K562 (cell line): ENCODE data around the gene CHAC1. TPM values are rescaled to one million over a fixed set of nuclear protein-coding genes. Genes with fewer than 3 reads are reported as not detected.

Source experiments
- ATAC-seq: fragments of 200-7000 bp; cut with Tn5 transposase; 3 replicates; pipeline ENCODE4 v1.9.1; 2020; ENCODE audit warnings: moderate library complexity
- BruUV-seq: library from RNA; stranded (reverse); fragments of 400-500 nt; replicated peaks from 2 replicates; lab custom pipeline; 2021; lab: Mats Ljungman, UMichigan
- CTCF ChIA-PET: fragments of 300-600 bp; formaldehyde crosslinking; extraction: SDS; loops from one replicate; lab custom pipeline; 2021; ENCODE audit warnings: low intra/inter-chr PET ratio; lab: Yijun Ruan, JAX
- POLR2A ChIA-PET: fragments of 300-600, 350-650 bp; sonication (Branson Sonifier 250); formaldehyde crosslinking; extraction: SDS; loops from one replicate; lab custom pipeline; 2021; ENCODE audit warnings: antibody characterized with exemption, inconsistent platforms; lab: Yijun Ruan, JAX
- DNase-seq, 4 experiments: peaks; one replicate each; pipeline versions ENCODE4 v3.0.0 to v3.0.0-alpha.2; 2011 to 2018; ENCODE audit warnings: low spot score in 3 of 4, mixed read lengths in 3 of 4; ENCODE audit errors: extremely low read depth in 1 of 4
- FAIRE-seq: peaks from 2 replicates; lab custom pipeline; 2011; peaks lifted over from hg19 to GRCh38; lab: Jason Lieb, UNC
- H2AFZ ChIP-seq: 2 replicates; pipeline ENCODE4 v1.6.0; 2011; ENCODE audit warnings: low read depth, low read length, control low read depth, inconsistent platforms
- H3K27ac ChIP-seq: fragments of 200-600 bp; 3 replicates; pipeline ENCODE4 v1.8.0; 2011; ENCODE audit warnings: low read depth, mild to moderate bottlenecking, control low read depth, inconsistent platforms, low read length, moderate library complexity, mixed read lengths; ENCODE audit errors: extremely low read depth
- H3K27me3 ChIP-seq, 2 experiments: fragments of 300-600 bp in 1 of 2; 2 replicates in 1 of 2; 3 replicates in 1 of 2; pipeline versions ENCODE4 v1.6.0 to v1.8.0; 2011; ENCODE audit warnings: inconsistent platforms in 2 of 2, low read length in 2 of 2, mild to moderate bottlenecking in 1 of 2, mixed read lengths in 1 of 2, moderate library complexity in 1 of 2; ENCODE audit not compliant: control insufficient read depth in 2 of 2, insufficient read depth in 2 of 2
- H3K36me3 ChIP-seq: fragments of 300-600 bp; 3 replicates; pipeline ENCODE4 v1.8.0; 2011; ENCODE audit warnings: mild to moderate bottlenecking, low read length, inconsistent platforms; ENCODE audit not compliant: control insufficient read depth, insufficient read depth
- H3K4me1 ChIP-seq, 2 experiments: fragments of 200-600 bp in 1 of 2; replicated peaks in 1 of 2; 2 replicates in 1 of 2; 3 replicates in 1 of 2; pipeline versions ENCODE4 v1.5.1 to v1.8.0; 2011; ENCODE audit warnings: inconsistent platforms in 2 of 2, low read length in 2 of 2, mild to moderate bottlenecking in 1 of 2, mixed read lengths in 1 of 2, moderate library complexity in 1 of 2; ENCODE audit not compliant: control insufficient read depth in 2 of 2, insufficient read depth in 2 of 2
- H3K4me2 ChIP-seq: 2 replicates; pipeline ENCODE4 v1.6.1; 2011; ENCODE audit warnings: low read length, control low read depth, inconsistent platforms, mixed read lengths; ENCODE audit not compliant: insufficient read depth
- H3K4me3 ChIP-seq: fragments of 200-600 bp; sonication (generic), shearing (Covaris generic); 2 replicates; pipeline ENCODE4 v1.5.1; 2016; ENCODE audit warnings: control low read depth, inconsistent platforms
- H3K79me2 ChIP-seq: fragments of 200-600 bp; 3 replicates; pipeline ENCODE4 v1.8.0; 2011; ENCODE audit warnings: low read length, inconsistent platforms; ENCODE audit not compliant: control insufficient read depth, insufficient read depth
- H3K9ac ChIP-seq, 2 experiments: 2 replicates each; pipeline versions ENCODE4 v1.6.0 to v1.6.1; 2011; ENCODE audit warnings: low read depth in 2 of 2, low read length in 2 of 2, control low read depth in 1 of 2, inconsistent platforms in 1 of 2, mild to moderate bottlenecking in 1 of 2, mixed read lengths in 1 of 2; ENCODE audit not compliant: insufficient read depth in 1 of 2
- H3K9me1 ChIP-seq: one replicate; pipeline ENCODE4 v1.6.0; 2011; ENCODE audit warnings: inconsistent platforms, mild to moderate bottlenecking, low read length, moderate library complexity; ENCODE audit not compliant: control insufficient read depth, insufficient read depth
- H3K9me3 ChIP-seq: replicated peaks from 2 replicates; pipeline ENCODE4 v1.5.1; 2011; ENCODE audit warnings: low read depth, low read length, inconsistent platforms; ENCODE audit not compliant: control insufficient read depth, insufficient read depth
- H4K20me1 ChIP-seq: replicated peaks from 2 replicates; pipeline ENCODE4 v1.6.1; 2011; ENCODE audit warnings: low read length, inconsistent platforms, mixed read lengths; ENCODE audit not compliant: control insufficient read depth, insufficient read depth
- BRD4 ChIP-seq: fragments of 200-600 bp; sonication (generic); IDR thresholded peaks from 2 replicates; pipeline ENCODE4 v1.6.1; 2017; ENCODE audit warnings: inconsistent platforms
- CSDE1 ChIP-seq, 2 experiments: fragments of 450-650 bp; IDR thresholded peaks; 2 replicates each; pipeline ENCODE4 v1.6.1; 2016; ENCODE audit warnings: mild to moderate bottlenecking in 1 of 2
- EHMT2 ChIP-seq: fragments of 450-650 bp; IDR thresholded peaks from 2 replicates; pipeline ENCODE4 v1.6.1; 2018; ENCODE audit warnings: antibody characterized with exemption
- ETV6 ChIP-seq, 3 experiments: fragments of 150-350 bp in 1 of 3; sonication (generic) in 1 of 3; formaldehyde crosslinking in 1 of 3; IDR thresholded peaks; 2 replicates each; pipeline versions ENCODE4 v1.6.1 to v1.8.0; 2014 to 2022; ENCODE audit warnings: borderline replicate concordance in 2 of 3, low read depth in 2 of 3, antibody characterized with exemption in 1 of 3, low read length in 1 of 3, mild to moderate bottlenecking in 1 of 3, missing genetic modification reagents in 1 of 3
- EZH2 ChIP-seq: IDR thresholded peaks from 2 replicates; pipeline ENCODE4 v1.6.1; 2012; ENCODE audit warnings: low read depth, mild to moderate bottlenecking, inconsistent platforms, low read length, borderline replicate concordance
- FOXK2 ChIP-seq, 2 experiments: fragments of 450-650 bp; IDR thresholded peaks in 1 of 2; conservative IDR thresholded peaks in 1 of 2; 2 replicates each; pipeline ENCODE4 v1.6.1; 2016; ENCODE audit warnings: low read depth in 2 of 2, mild to moderate bottlenecking in 1 of 2
- HSF4 ChIP-seq: fragments of 250-450 bp; sonication (Bioruptor Pico); IDR thresholded peaks from 2 replicates; pipeline ENCODE4 v2.1.2; 2022; ENCODE audit warnings: mild to moderate bottlenecking, moderate library complexity, borderline replicate concordance
- NR2C2 ChIP-seq, 2 experiments: fragments of 200-800 bp in 1 of 2; sonication (Bioruptor generic) in 1 of 2; sonication (generic) in 1 of 2; formaldehyde crosslinking in 1 of 2; IDR thresholded peaks; 2 replicates each; pipeline versions ENCODE4 v1.6.1 to v1.8.0; 2016 to 2022; ENCODE audit warnings: mild to moderate bottlenecking in 1 of 2, missing compliant biosample characterization in 1 of 2, missing genetic modification characterization in 1 of 2, missing genetic modification reagents in 1 of 2
- NR2F6 ChIP-seq: fragments of 450-650 bp; formaldehyde crosslinking; IDR thresholded peaks from 2 replicates; pipeline ENCODE4 v1.4.0; 2020; ENCODE audit warnings: mild to moderate bottlenecking
- NR4A1 ChIP-seq, 2 experiments: fragments of 250-450 bp in 1 of 2; fragments of 450-650 bp in 1 of 2; sonication (Bioruptor Pico) in 1 of 2; IDR thresholded peaks; 2 replicates each; pipeline versions ENCODE4 v1.4.0 to v1.6.1; 2016 to 2020; ENCODE audit warnings: mild to moderate bottlenecking in 2 of 2, missing compliant biosample characterization in 1 of 2, missing genetic modification characterization in 1 of 2, moderate library complexity in 1 of 2
- SMARCE1 ChIP-seq: fragments of 450-650 bp; IDR thresholded peaks from 2 replicates; pipeline ENCODE4 v1.7.1; 2016; ENCODE audit warnings: mild to moderate bottlenecking
- TCF7L2 ChIP-seq: fragments of 150-350 bp; IDR thresholded peaks from 2 replicates; pipeline ENCODE4 v1.6.1; 2016; ENCODE audit warnings: low read depth, mild to moderate bottlenecking, low read length, moderate library complexity
- ZNF24 ChIP-seq: fragments of 450-650 bp; IDR thresholded peaks from 2 replicates; pipeline ENCODE4 v1.6.1; 2016
- ZNF408 ChIP-seq: fragments of 250-450 bp; sonication (Bioruptor Pico); IDR thresholded peaks from 2 replicates; pipeline ENCODE4 v1.4.0; 2020; ENCODE audit warnings: low read depth, mild to moderate bottlenecking, moderate library complexity
- ZNF584 ChIP-seq: fragments of 200-800 bp; sonication (Bioruptor generic); IDR thresholded peaks from 2 replicates; pipeline ENCODE4 v1.6.1; 2016; ENCODE audit warnings: low read depth, mild to moderate bottlenecking, missing genetic modification characterization, missing compliant biosample characterization
- WGBS: fragments of 100-300 bp; shearing (Covaris generic); methylation state at CpG from one replicate; pipeline ENCODE4 v1.1.6; 2016; ENCODE audit warnings: low coverage, mixed read lengths; ENCODE audit not compliant: insufficient coverage; ENCODE audit errors: missing lambda C conversion rate; 5-methylcytosine and 5-hydroxymethylcytosine counted together
- in situ Hi-C: fragments of 300-500 bp; cut with MboI; formaldehyde crosslinking; loops from 4 replicates; pipeline ENCODE4 v1.15.0; 2018; ENCODE audit warnings: inconsistent platforms, mixed read lengths
- intact Hi-C: fragments of 100-400 bp; cut with micrococcal nuclease; formaldehyde crosslinking; loops from 2 replicates; pipeline ENCODE4 v1.14.2; 2022
- polyA plus RNA-seq, 8 experiments: library from polyadenylated mRNA; depleted of rRNA in 4 of 8; stranded (reverse) in 5 of 8; unstranded in 3 of 8; fragments of >200 nt; fragmentation: Nextera tagmentation in 2 of 8; fragmentation: Illumina TruSeq in 1 of 8; extraction: Ambion mirVana in 2 of 8; extraction: Trizol in 1 of 8; gene quantifications; 2 replicates each; pipeline versions ENCODE4 v1.2.1 to v1.2.3, GENCODE V29; 2011 to 2014; ENCODE audit warnings: inconsistent platforms in 1 of 8, missing spikeins in 1 of 8
- total RNA-seq, 7 experiments: library from RNA; depleted of rRNA in 6 of 7; stranded (reverse); fragments of >200 nt in 6 of 7; fragmentation: Illumina TruSeq in 2 of 7; extraction: Trizol in 2 of 7; gene quantifications; 2 replicates each; pipeline versions ENCODE4 v1.2.1 to v1.2.3, GENCODE V29; 2011 to 2021; ENCODE audit warnings: low replicate concordance in 1 of 7
- TF ChIP-seq, protein P1 (sequence below): sonication (generic); IDR thresholded peaks from 2 replicates; pipeline ENCODE4 v1.6.1; 2016
- TF ChIP-seq, protein P2 (sequence below): fragments of 250-450 bp; sonication (Bioruptor Pico); IDR thresholded peaks from 2 replicates; pipeline ENCODE4 v1.5.1; 2021; ENCODE audit warnings: mild to moderate bottlenecking

The CHAC1 gene
- total and polyA plus RNA-seq, 9 of the 15 experiments (the other 6 are each of a cell fraction or from before 2014, with no cell fraction given): 0.47 to 39.0 (median 7.5) TPM

DNA sequence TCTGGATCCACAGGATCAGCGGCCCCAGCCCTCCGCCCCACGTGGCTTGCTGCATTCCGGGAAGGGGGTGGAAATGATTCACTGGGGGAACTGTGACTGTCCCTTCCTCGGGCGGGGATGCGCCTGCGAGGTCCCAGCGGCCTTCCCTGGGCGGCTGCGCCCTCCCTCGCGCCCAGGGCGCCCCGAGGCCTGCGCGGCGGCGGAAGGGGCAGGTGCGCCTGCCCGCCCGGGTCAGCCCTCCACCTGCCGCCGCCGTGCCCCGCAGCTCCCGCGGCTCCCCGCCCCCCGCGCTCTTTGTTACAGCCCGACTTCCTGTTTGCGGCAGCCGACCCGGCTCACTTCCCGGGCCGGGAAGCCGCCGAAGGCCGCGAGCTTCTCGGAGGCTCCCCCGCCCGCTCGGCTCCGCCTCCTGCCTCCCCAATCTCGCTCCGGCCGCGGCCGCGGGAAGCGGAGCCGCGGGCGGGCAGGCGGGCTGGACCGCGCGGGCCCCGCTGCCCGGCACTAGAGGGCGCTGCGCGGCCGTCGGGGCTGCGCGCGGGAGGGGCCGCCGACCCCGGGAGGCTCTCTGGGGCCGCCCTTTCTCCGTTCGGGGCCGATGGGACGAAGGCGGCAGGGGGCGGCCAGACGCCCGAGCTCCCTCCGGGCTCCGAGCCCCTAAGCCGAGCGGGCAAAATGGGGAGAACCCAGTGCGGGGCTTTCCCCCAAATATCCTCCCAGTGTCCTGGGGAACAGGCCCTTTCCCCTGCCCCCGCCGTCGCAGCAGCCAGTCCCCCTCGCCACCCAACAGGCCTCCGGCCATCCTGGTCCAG is 11.5 kb upstream of the CHAC1 start (continued):
- TF ChIP-seq CSDE1 (IDR thresholded peaks at IDR 0.05): no peak
- TF ChIP-seq ZNF408 (CRISPR knock-in tag): no peak
- TF ChIP-seq, all 486 proteins: peak for 72

DNA sequence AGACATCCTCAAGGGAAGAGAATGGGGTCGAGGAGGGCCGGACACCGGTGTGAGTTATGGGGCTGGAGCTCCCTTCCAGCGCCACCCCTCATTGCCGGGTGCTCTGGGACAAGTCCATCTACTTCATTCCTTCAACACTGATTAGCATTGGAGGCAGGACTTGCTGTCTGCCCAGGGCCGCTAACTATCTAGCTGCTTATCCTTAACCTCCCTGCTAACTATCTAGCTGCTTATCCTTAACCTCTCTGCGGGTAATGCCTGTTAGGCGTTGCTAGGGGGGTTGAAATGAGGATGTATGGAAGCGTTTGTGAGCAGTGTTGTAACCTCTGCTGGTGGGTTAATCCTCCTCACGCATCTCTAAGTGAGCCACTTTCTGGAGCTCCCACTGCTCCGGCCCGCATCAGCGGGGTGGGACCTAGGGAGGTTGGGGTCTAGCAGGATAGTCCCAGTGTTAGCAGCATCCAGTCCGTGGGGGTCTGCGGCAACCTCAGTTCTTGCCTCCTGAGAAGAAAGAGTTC is 10.9 kb upstream of the CHAC1 start:
- no peaks in the 10 kb centered on the region for H4K20me1 ChIP-seq
- in situ Hi-C loops (no loop called here), intact Hi-C loops (no loop called here)
- H3K27ac ChIP-seq: no peak overlapping the region
- 40% methylated on average over 14 of the region's 15 CpGs for WGBS
- peak overlapping the region; percentile 98 for H2AFZ ChIP-seq
- DNase-seq: no peak
- peaks cover 5 to 28% of the 10 kb centered on the region in 2 experiments; a peak in 4 of 5 replicates for H3K4me1 ChIP-seq
- no peaks in the 10 kb centered on the region for H3K9me3 ChIP-seq
- H3K79me2 ChIP-seq: no peaks in the 10 kb centered on the region
- CTCF ChIA-PET: interaction anchor here (1.1 kb wide), 1 partner anchor 83 kb away, joined by 3 read pairs; no protein-coding TSS in a partner anchor
- peaks cover 2 to 13% of the 10 kb centered on the region in 2 experiments; a peak in 3 of 5 replicates for H3K27me3 ChIP-seq
- POLR2A ChIA-PET: interaction anchor here (0.6 to 3.6 kb wide), 7 partner anchors 10 to 511 kb away, joined by 3 to 17 read pairs (median 4); partner anchors contain the start of gene CHAC1
- no peaks in the 10 kb centered on the region for H3K36me3 ChIP-seq
- H3K4me3 ChIP-seq: peak overlapping the region; percentile 56
- FAIRE-seq: peak; percentile 49
- ATAC-seq: no peak; the same call in 2 of the 3 replicates
- no TSS peak for BruUV-seq
- no peaks in the 10 kb centered on the region for H3K9me1 ChIP-seq
- H3K9ac ChIP-seq: peak overlapping the region; percentile 57 to 88; a peak in 3 of 4 replicates
- H3K4me2 ChIP-seq: peak overlapping the region; percentile 74
- no peak for TF ChIP-seq BRD4
- TF ChIP-seq EZH2: no peak
- TF ChIP-seq, protein P1, sequence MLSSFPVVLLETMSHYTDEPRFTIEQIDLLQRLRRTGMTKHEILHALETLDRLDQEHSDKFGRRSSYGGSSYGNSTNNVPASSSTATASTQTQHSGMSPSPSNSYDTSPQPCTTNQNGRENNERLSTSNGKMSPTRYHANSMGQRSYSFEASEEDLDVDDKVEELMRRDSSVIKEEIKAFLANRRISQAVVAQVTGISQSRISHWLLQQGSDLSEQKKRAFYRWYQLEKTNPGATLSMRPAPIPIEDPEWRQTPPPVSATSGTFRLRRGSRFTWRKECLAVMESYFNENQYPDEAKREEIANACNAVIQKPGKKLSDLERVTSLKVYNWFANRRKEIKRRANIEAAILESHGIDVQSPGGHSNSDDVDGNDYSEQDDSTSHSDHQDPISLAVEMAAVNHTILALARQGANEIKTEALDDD: peak; percentile 80
- no peak for TF ChIP-seq ZNF584 (CRISPR knock-in tag)
- no peak for TF ChIP-seq FOXK2 (conservative IDR thresholded peaks at IDR 0.05 in 1 of 2, IDR thresholded peaks at IDR 0.05 in 1 of 2; ENCODE audit: low read depth in 2 of 2)
- TF ChIP-seq ETV6 (IDR thresholded peaks at IDR 0.05; ENCODE audit: borderline replicate concordance in 1 of 2, low read depth in 2 of 2, low read length in 1 of 2): no peak
- no peak for TF ChIP-seq ETV6 (CRISPR knock-in tag; IDR thresholded peaks at IDR 0.05; ENCODE audit: borderline replicate concordance)
- no peak for TF ChIP-seq EHMT2
- no peak for TF ChIP-seq SMARCE1
- TF ChIP-seq TCF7L2: no peak
- TF ChIP-seq NR2F6 (CRISPR knock-in tag): no peak
- peak; percentile 15; the same call in 1 of the 2 replicates for TF ChIP-seq ZNF24
- TF ChIP-seq, protein P2, sequence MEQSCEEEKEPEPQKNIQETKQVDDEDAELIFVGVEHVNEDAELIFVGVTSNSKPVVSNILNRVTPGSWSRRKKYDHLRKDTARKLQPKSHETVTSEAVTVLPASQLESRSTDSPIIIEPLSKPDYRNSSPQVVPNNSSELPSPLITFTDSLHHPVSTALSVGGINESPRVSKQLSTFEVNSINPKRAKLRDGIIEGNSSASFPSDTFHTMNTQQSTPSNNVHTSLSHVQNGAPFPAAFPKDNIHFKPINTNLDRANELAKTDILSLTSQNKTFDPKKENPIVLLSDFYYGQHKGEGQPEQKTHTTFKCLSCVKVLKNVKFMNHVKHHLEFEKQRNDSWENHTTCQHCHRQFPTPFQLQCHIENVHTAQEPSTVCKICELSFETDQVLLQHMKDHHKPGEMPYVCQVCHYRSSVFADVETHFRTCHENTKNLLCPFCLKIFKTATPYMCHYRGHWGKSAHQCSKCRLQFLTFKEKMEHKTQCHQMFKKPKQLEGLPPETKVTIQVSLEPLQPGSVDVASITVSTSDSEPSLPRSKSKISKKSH (CRISPR knock-in tag): no peak
- TF ChIP-seq NR4A1 (CRISPR knock-in tag; IDR thresholded peaks at IDR 0.05): no peak
- TF ChIP-seq NR4A1 (tag; IDR thresholded peaks at IDR 0.05): no peak
- 0 out of 2 replicates have a peak, but pooled peaks have one; percentile 25 for TF ChIP-seq NR2C2 (CRISPR knock-in tag; IDR thresholded peaks at IDR 0.05)
- TF ChIP-seq NR2C2 (tag; IDR thresholded peaks at IDR 0.05): no peak
- TF ChIP-seq HSF4 (CRISPR knock-in tag): no peak
